H1 (cell line): Measurements from ENCODE around the gene CD226. TPM values are rescaled to one million over a fixed set of nuclear protein-coding genes. Genes with fewer than 3 reads are reported as not detected.

ENCODE experiments used
- BRCA1 ChIP-seq: IDR thresholded peaks from 2 replicates; pipeline ENCODE4 v1.6.1; 2012; ENCODE audit warnings: low read depth, low read length, improper control_type of control experiment
- RBBP5 ChIP-seq: IDR thresholded peaks from 2 replicates; pipeline ENCODE4 v1.7.1; 2012; ENCODE audit warnings: low read depth, mild to moderate bottlenecking, inconsistent platforms, low read length, moderate library complexity, borderline replicate concordance
- RNF2 ChIP-seq: fragments of 200-900, 300-1000 bp; sonication (generic); IDR thresholded peaks from 2 replicates; pipeline ENCODE4 v1.7.1; 2016; ENCODE audit warnings: borderline replicate concordance, low read depth, mild to moderate bottlenecking, antibody characterized with exemption, low read length; ENCODE audit not compliant: poor library complexity, severe bottlenecking; ENCODE audit errors: missing control alignments
- polyA plus RNA-seq, 7 experiments: library from polyadenylated mRNA; depleted of rRNA in 3 of 7; stranded (reverse) in 5 of 7; unstranded in 2 of 7; fragments of >200 nt in 5 of 7; fragments of 200-250 nt in 2 of 7; gene quantifications; 1 replicate in 5 of 7; 2 replicates in 1 of 7; 4 replicates in 1 of 7; pipeline versions ENCODE4 v1.2.1 to v1.2.3, GENCODE V29; 2011 to 2013; ENCODE audit warnings: missing spikeins in 2 of 7, mixed read lengths in 2 of 7
- total RNA-seq: library from RNA; stranded (reverse); fragmentation: NEBNext Ultra II Directional; extraction: Animal tissue kit (Norgen Biotek cat#: 25700); gene quantifications from 2 replicates; pipeline ENCODE4 v1.2.1, GENCODE V29; 2021
- TF ChIP-seq, protein P1 (sequence below): IDR thresholded peaks from 2 replicates; pipeline ENCODE4 v1.6.1; 2011; ENCODE audit warnings: low read length, improper control_type of control experiment
- TF ChIP-seq, protein P2 (sequence below): fragments of 300-600 bp; sonication (generic); IDR thresholded peaks from 2 replicates; pipeline ENCODE4 v1.7.1; 2012; ENCODE audit warnings: low read length, moderate library complexity, mild to moderate bottlenecking, inconsistent platforms; ENCODE audit not compliant: insufficient replicate concordance
- TF ChIP-seq, protein P3 (sequence below), 3 experiments: IDR thresholded peaks; 1 replicate in 2 of 3; 2 replicates in 1 of 3; pipeline versions ENCODE4 v1.5.1 to v1.6.1; 2011; ENCODE audit warnings: low read length in 3 of 3, mild to moderate bottlenecking in 3 of 3, inconsistent platforms in 2 of 3, low read depth in 1 of 3, moderate library complexity in 1 of 3; ENCODE audit not compliant: insufficient read depth in 1 of 3; ENCODE audit errors: control extremely low read depth in 1 of 3

Gene CD226
- total and polyA plus RNA-seq, 2 of the 8 experiments (the other 6 are each of a cell fraction or from before 2014, with no cell fraction given): not detected

DNA sequence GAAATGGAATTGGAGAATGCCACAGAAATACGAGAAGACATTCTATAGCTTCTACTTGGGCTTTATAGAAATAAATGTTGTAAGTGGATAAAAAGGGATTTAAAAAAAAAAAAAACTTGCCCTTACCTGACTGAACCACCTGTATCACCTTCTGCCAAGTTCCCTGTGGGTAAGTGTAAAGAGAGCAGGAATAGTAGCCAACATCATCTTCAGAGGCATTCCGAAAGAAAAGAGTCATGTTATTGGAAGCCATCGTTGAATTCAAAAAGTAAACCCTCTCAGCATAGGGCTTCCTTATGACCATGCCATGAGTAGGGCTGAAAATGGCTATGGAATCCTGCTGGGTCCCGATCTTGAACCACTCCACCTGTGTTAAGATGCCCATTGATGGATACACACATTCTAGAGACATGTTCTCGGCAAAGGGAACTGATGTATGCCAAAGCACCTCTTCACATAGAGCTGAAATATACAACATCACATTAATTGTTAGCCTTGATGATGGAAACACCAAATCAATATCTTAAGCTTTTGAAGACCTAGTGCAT lies 991 bp downstream of the CD226 start (continued):
- TF ChIP-seq, protein P1, sequence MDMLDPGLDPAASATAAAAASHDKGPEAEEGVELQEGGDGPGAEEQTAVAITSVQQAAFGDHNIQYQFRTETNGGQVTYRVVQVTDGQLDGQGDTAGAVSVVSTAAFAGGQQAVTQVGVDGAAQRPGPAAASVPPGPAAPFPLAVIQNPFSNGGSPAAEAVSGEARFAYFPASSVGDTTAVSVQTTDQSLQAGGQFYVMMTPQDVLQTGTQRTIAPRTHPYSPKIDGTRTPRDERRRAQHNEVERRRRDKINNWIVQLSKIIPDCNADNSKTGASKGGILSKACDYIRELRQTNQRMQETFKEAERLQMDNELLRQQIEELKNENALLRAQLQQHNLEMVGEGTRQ: no peak
- TF ChIP-seq, protein P2, sequence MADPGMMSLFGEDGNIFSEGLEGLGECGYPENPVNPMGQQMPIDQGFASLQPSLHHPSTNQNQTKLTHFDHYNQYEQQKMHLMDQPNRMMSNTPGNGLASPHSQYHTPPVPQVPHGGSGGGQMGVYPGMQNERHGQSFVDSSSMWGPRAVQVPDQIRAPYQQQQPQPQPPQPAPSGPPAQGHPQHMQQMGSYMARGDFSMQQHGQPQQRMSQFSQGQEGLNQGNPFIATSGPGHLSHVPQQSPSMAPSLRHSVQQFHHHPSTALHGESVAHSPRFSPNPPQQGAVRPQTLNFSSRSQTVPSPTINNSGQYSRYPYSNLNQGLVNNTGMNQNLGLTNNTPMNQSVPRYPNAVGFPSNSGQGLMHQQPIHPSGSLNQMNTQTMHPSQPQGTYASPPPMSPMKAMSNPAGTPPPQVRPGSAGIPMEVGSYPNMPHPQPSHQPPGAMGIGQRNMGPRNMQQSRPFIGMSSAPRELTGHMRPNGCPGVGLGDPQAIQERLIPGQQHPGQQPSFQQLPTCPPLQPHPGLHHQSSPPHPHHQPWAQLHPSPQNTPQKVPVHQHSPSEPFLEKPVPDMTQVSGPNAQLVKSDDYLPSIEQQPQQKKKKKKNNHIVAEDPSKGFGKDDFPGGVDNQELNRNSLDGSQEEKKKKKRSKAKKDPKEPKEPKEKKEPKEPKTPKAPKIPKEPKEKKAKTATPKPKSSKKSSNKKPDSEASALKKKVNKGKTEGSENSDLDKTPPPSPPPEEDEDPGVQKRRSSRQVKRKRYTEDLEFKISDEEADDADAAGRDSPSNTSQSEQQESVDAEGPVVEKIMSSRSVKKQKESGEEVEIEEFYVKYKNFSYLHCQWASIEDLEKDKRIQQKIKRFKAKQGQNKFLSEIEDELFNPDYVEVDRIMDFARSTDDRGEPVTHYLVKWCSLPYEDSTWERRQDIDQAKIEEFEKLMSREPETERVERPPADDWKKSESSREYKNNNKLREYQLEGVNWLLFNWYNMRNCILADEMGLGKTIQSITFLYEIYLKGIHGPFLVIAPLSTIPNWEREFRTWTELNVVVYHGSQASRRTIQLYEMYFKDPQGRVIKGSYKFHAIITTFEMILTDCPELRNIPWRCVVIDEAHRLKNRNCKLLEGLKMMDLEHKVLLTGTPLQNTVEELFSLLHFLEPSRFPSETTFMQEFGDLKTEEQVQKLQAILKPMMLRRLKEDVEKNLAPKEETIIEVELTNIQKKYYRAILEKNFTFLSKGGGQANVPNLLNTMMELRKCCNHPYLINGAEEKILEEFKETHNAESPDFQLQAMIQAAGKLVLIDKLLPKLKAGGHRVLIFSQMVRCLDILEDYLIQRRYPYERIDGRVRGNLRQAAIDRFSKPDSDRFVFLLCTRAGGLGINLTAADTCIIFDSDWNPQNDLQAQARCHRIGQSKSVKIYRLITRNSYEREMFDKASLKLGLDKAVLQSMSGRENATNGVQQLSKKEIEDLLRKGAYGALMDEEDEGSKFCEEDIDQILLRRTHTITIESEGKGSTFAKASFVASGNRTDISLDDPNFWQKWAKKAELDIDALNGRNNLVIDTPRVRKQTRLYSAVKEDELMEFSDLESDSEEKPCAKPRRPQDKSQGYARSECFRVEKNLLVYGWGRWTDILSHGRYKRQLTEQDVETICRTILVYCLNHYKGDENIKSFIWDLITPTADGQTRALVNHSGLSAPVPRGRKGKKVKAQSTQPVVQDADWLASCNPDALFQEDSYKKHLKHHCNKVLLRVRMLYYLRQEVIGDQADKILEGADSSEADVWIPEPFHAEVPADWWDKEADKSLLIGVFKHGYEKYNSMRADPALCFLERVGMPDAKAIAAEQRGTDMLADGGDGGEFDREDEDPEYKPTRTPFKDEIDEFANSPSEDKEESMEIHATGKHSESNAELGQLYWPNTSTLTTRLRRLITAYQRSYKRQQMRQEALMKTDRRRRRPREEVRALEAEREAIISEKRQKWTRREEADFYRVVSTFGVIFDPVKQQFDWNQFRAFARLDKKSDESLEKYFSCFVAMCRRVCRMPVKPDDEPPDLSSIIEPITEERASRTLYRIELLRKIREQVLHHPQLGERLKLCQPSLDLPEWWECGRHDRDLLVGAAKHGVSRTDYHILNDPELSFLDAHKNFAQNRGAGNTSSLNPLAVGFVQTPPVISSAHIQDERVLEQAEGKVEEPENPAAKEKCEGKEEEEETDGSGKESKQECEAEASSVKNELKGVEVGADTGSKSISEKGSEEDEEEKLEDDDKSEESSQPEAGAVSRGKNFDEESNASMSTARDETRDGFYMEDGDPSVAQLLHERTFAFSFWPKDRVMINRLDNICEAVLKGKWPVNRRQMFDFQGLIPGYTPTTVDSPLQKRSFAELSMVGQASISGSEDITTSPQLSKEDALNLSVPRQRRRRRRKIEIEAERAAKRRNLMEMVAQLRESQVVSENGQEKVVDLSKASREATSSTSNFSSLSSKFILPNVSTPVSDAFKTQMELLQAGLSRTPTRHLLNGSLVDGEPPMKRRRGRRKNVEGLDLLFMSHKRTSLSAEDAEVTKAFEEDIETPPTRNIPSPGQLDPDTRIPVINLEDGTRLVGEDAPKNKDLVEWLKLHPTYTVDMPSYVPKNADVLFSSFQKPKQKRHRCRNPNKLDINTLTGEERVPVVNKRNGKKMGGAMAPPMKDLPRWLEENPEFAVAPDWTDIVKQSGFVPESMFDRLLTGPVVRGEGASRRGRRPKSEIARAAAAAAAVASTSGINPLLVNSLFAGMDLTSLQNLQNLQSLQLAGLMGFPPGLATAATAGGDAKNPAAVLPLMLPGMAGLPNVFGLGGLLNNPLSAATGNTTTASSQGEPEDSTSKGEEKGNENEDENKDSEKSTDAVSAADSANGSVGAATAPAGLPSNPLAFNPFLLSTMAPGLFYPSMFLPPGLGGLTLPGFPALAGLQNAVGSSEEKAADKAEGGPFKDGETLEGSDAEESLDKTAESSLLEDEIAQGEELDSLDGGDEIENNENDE: no peak
- TF ChIP-seq RBBP5 (no peak), RNF2 (no peak), BRCA1 (no peak)
- TF ChIP-seq, protein P3, sequence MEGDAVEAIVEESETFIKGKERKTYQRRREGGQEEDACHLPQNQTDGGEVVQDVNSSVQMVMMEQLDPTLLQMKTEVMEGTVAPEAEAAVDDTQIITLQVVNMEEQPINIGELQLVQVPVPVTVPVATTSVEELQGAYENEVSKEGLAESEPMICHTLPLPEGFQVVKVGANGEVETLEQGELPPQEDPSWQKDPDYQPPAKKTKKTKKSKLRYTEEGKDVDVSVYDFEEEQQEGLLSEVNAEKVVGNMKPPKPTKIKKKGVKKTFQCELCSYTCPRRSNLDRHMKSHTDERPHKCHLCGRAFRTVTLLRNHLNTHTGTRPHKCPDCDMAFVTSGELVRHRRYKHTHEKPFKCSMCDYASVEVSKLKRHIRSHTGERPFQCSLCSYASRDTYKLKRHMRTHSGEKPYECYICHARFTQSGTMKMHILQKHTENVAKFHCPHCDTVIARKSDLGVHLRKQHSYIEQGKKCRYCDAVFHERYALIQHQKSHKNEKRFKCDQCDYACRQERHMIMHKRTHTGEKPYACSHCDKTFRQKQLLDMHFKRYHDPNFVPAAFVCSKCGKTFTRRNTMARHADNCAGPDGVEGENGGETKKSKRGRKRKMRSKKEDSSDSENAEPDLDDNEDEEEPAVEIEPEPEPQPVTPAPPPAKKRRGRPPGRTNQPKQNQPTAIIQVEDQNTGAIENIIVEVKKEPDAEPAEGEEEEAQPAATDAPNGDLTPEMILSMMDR (IDR thresholded peaks at IDR 0.05; ENCODE audit: control extremely low read depth in 1 of 3, insufficient read depth in 1 of 3, low read depth in 1 of 3, low read length in 3 of 3): no peak
